Pancreas (tissue), 10 donors: ENCODE measurements around the gene XRCC3. TPM values are rescaled to one million over a fixed set of nuclear protein-coding genes. Genes with fewer than 3 reads are reported as not detected.

Source experiments
- ATAC-seq, 4 donors: fragments of 200-7000 bp; cut with Tn5 transposase; one replicate each; pipeline versions ENCODE4 v1.8.0 to v1.9.1; 2020; ENCODE audit warnings: mild to moderate bottlenecking in 4 of 4, moderate library complexity in 4 of 4
- DNase-seq, 6 donors: peaks; one replicate each; pipeline ENCODE4 v3.0.0-alpha.2; 2020
- FAIRE-seq: peaks from 2 replicates; lab custom pipeline; 2012; peaks lifted over from hg19 to GRCh38; lab: Jason Lieb, UNC
- H3K27ac ChIP-seq, 4 donors: fragments of 200-600 bp; sonication (generic); 1 replicate in 3 of 4; 2 replicates in 1 of 4; pipeline versions ENCODE4 v1.5.0 to v1.8.0; 2020
- H3K27me3 ChIP-seq, 4 donors: fragments of 200-600 bp; one replicate each; pipeline ENCODE4 v1.8.0; 2021
- H3K36me3 ChIP-seq, 3 donors: fragments of 200-600 bp; sonication (generic) in 1 of 3; one replicate each; pipeline versions ENCODE4 v1.5.0 to v1.8.0; 2020 to 2021
- H3K4me1 ChIP-seq, 3 donors: fragments of 200-600 bp; one replicate each; pipeline ENCODE4 v1.8.0; 2021
- H3K4me3 ChIP-seq, 4 donors: fragments of 200-600 bp; sonication (generic) in 2 of 4; one replicate each; pipeline versions ENCODE4 v1.5.0 to v1.8.0; 2020 to 2021
- H3K9me3 ChIP-seq, 4 donors: fragments of 200-600 bp; one replicate each; pipeline ENCODE4 v1.8.0; 2021
- WGBS, 2 donors: extraction: QIAGEN DNeasy Blood & Tissue Kit; methylation state at CpG; one replicate each; pipeline ENCODE4 v1.1.7; 2013; 5-methylcytosine and 5-hydroxymethylcytosine counted together
- intact Hi-C, 3 donors: fragments of 100-400 bp; cut with DNase I; formaldehyde crosslinking; loops; one replicate each; pipeline versions ENCODE4 v1.11.1 to v1.14.2; 2022
- polyA plus RNA-seq, 2 donors: library from polyadenylated mRNA; stranded (reverse); fragments of 200-250 nt; gene quantifications; one replicate each; pipeline ENCODE4 v1.2.3, GENCODE V29; 2013
- total RNA-seq, 6 donors: library from RNA; stranded (reverse); fragmentation: NEBNext Ultra II Directional in 4 of 6; extraction: Animal tissue kit (Norgen Biotek cat#: 25700) in 4 of 6; gene quantifications; one replicate each; pipeline versions ENCODE4 v1.2.1 to v1.2.4, GENCODE V29; 2021 to 2023
- TF ChIP-seq, protein P1 (sequence below), 4 donors: fragments of 200-600 bp; sonication (generic) in 3 of 4; IDR thresholded peaks; one replicate each; pipeline versions ENCODE4 v1.5.0 to v1.8.0; 2021; ENCODE audit warnings: antibody characterized with exemption in 4 of 4
- donor health status: healthy with polysubstance abuse.
- donor health status: DM: no; HTN: no; CAD: no; lungs with moderate emphysema.
- donor health status: DM: no; HTN: no; CAD: no.
- donor health status: control.
- donor health status: control.
- donor health status: Bipolar disorder and iron deficiency.
- donor health status: DM: yes; HTN: yes; CAD: no.
- donor health status: DM: no; HTN: no; CAD: no.
- donor health status: DM: no; HTN: no; CAD: no.
- donor health status: DM: yes; HTN: yes; CAD: no.

The XRCC3 gene
- total and polyA plus RNA-seq, 8 donors = 1.7 to 5.2 (median 3.0) TPM

DNA sequence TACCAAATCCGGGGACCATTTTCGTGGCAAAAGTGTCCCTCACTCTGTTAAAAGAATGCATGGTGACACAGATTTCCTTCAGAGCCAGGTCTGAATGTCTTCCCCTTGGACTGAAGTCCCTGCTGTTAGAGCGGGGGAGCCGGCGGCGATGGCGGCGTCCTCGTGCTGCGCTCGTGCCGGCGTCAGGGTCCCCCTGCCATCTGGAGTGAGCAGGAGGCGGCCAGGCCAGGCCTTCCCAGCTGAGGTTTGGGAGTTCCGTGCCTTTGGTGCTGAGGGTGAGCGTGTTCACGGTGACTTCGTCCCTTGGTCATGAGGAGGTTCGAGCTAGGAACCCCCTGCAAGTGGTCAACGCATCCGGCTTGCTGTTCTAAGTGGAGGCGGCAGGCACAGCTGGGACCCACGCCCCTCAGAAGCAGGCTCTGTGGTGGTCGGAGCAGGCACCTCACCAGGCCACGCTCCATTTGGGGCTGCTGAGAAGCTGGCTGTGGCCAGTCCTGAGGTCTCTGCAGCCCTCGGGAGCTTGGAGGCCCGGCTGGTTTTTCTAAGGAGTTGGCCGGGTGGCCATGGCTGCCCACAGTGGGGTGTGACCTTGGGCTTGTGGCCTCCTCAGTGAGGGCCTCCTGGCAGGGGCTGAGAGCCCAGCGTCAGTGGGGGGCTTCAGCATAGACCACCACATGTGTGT is 9.9 kb upstream of the XRCC3 start:
- ATAC-seq = peak in 1 of 4 donors; percentile 9
- no peaks in the 10 kb centered on the region for H3K9me3 ChIP-seq
- H3K4me3 ChIP-seq = no peak overlapping the region
- FAIRE-seq = no peak
- DNase-seq = peak in 1 of 6 donors; percentile 71
- no peaks in the 10 kb centered on the region for H3K27me3 ChIP-seq
- TF ChIP-seq, protein P1, sequence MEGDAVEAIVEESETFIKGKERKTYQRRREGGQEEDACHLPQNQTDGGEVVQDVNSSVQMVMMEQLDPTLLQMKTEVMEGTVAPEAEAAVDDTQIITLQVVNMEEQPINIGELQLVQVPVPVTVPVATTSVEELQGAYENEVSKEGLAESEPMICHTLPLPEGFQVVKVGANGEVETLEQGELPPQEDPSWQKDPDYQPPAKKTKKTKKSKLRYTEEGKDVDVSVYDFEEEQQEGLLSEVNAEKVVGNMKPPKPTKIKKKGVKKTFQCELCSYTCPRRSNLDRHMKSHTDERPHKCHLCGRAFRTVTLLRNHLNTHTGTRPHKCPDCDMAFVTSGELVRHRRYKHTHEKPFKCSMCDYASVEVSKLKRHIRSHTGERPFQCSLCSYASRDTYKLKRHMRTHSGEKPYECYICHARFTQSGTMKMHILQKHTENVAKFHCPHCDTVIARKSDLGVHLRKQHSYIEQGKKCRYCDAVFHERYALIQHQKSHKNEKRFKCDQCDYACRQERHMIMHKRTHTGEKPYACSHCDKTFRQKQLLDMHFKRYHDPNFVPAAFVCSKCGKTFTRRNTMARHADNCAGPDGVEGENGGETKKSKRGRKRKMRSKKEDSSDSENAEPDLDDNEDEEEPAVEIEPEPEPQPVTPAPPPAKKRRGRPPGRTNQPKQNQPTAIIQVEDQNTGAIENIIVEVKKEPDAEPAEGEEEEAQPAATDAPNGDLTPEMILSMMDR (IDR thresholded peaks at IDR 0.05) = no peak
- H3K36me3 ChIP-seq = no peaks in the 10 kb centered on the region
- peaks cover 24 to 42% (median 37%) of the 10 kb centered on the region in 3 donors for H3K4me1 ChIP-seq
- 87% methylated on average over 29 of the region's 29 CpGs for WGBS, 2 donors
- peak overlapping the region in 1 of 4 donors; percentile 15 for H3K27ac ChIP-seq
- intact Hi-C loops = no loop called here

DNA sequence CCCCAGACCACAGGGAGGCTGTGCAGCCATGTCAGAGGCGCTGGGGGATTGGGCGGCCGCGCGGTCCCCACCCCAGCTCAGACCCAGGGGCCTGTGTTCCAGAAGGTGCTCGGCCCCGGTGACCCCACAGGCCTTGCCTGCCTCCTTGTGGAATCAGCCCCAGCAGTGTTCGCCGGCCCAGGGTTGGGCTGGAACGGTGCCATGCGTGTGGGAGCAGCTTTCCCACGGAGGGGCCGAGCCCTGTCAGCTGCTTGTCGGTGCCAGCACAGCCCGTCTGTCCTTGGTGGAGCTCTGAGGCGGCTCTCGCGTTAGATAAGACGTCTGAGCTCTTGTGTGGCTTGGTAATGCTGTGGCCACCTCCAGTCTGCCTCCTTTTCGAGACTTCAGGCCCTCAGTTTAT is 8.9 kb upstream of the XRCC3 start:
- no peaks in the 10 kb centered on the region for H3K27me3 ChIP-seq
- FAIRE-seq = no peak
- WGBS, 2 donors = 15 to 29% methylated on average over 18 to 20 of the region's 20 CpGs
- intact Hi-C loops = no loop called here
- peaks cover 17 to 32% (median 29%) of the 10 kb centered on the region in 3 donors for H3K4me1 ChIP-seq
- H3K27ac ChIP-seq = peak overlapping the region in 2 of 4 donors; percentile 37 to 47
- no peak overlapping the region for H3K4me3 ChIP-seq
- no peaks in the 10 kb centered on the region for H3K36me3 ChIP-seq
- TF ChIP-seq, protein P1 (IDR thresholded peaks at IDR 0.05) = no peak
- DNase-seq = peak; percentile 79 to 94 (median 86)
- ATAC-seq = peak; percentile 68 to 81 (median 80)
- no peaks in the 10 kb centered on the region for H3K9me3 ChIP-seq

DNA sequence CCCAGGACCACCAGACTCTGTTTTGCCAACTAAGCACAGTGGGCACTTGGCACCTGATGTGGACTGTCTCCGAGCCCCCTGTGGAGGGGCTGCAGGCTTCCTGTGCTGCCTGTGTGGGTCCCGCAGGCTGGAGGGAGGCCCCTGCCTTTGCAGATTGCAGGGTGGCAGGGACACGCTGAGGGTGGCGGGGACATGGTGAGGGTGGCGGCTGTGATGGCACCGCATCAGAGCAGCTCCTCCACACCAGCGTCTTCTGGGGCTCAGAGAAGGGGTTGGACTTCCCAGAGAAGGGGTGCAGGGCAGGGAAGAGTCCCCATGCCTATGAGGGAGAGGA is 8.5 kb upstream of the XRCC3 start:
- Histone ChIP-seq H3K27ac (peak overlapping the region in 2 of 4 donors; percentile 37 to 47), H3K4me1 (peaks cover 17 to 29% (median 28%) of the 10 kb centered on the region in 3 donors), H3K36me3 (no peaks in the 10 kb centered on the region), H3K27me3 (no peaks in the 10 kb centered on the region), H3K4me3 (no peak overlapping the region), H3K9me3 (no peaks in the 10 kb centered on the region)
- ATAC-seq = peak in 2 of 4 donors; percentile 1 to 15
- TF ChIP-seq, protein P1 (IDR thresholded peaks at IDR 0.05) = no peak
- intact Hi-C loops = no loop called here
- DNase-seq = no peak
- 89 to 92% methylated on average over 7 of the region's 7 CpGs for WGBS, 2 donors
- no peak for FAIRE-seq

DNA sequence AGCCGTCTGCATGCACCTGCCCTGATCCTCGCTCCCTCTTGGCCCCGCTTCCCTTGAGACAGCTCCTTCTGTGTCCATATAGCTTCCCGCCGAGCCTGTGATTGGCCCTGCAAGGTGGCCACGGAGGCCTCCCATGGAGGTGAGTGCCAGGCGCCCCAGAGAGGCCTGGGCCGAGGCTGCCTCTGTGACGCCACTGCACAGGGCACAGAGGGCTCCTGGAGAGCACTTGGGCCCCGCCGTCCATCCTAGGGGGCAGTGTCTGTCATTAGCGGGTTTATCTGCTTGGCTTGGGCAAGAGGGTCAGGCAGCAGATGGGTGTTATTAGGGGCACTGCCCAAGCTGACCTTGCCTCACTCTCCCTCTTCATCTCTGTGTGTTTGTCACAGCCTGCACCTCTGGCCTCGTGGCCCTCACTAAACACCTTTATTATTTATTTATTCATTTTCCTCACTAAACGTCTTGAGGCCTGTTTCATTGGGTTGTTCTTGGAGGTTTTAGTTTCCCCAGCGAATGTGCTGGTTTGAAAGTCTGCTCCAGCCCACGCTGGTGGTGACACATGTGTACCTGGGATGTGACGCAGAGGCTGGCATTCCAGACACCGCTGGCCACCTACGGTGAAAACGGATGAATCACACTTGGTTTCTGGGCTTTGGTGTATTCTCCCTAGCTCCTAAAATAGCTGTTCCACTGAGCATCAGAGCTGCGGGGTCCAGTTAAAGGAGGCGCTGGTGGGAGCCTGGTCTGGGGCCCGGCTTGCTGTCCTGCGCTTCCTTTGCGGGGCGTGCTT is 6.3 kb upstream of the XRCC3 start:
- no peak for FAIRE-seq
- no peak overlapping the region for H3K27ac ChIP-seq
- no peak for DNase-seq
- peaks cover 17 to 28% (median 27%) of the 10 kb centered on the region in 3 donors for H3K4me1 ChIP-seq
- H3K27me3 ChIP-seq = no peaks in the 10 kb centered on the region
- intact Hi-C loops = no loop called here
- TF ChIP-seq, protein P1 (IDR thresholded peaks at IDR 0.05) = no peak
- H3K9me3 ChIP-seq = no peaks in the 10 kb centered on the region
- no peaks in the 10 kb centered on the region for H3K36me3 ChIP-seq
- WGBS, 2 donors = 84 to 88% methylated on average over 26 of the region's 26 CpGs
- H3K4me3 ChIP-seq = no peak overlapping the region
- ATAC-seq = no peak
